GM23338 (cell line): ENCODE results near the gene TGM6. TPM values are rescaled to one million over a fixed set of nuclear protein-coding genes. Genes with fewer than 3 reads are reported as not detected.

Source experiments
- ATAC-seq: fragments of 200-7000 bp; cut with Tn5 transposase; 3 replicates; pipeline ENCODE4 v1.9.1; 2020
- DNase-seq: peaks from one replicate; pipeline ENCODE4 v3.0.0-alpha.2; 2015; ENCODE audit warnings: low spot score
- H2AFZ ChIP-seq: fragments of 200-600 bp; sonication (generic); 2 replicates; pipeline ENCODE4 v1.8.0; 2016; ENCODE audit warnings: antibody characterized with exemption, mild to moderate bottlenecking, moderate library complexity
- H3F3A ChIP-seq: fragments of 200-600 bp; sonication (generic); replicated peaks from 2 replicates; pipeline ENCODE4 v1.8.0; 2017; ENCODE audit warnings: antibody characterized with exemption, mixed run types, low read depth
- H3K27ac ChIP-seq: fragments of 200-600 bp; sonication (generic); 2 replicates; pipeline ENCODE4 v1.6.1; 2016; ENCODE audit warnings: low read depth
- H3K27me3 ChIP-seq: fragments of 200-600 bp; sonication (generic); 2 replicates; pipeline ENCODE4 v1.8.0; 2016; ENCODE audit warnings: mild to moderate bottlenecking, mixed run types, moderate library complexity; ENCODE audit not compliant: insufficient read depth
- H3K36me3 ChIP-seq: fragments of 200-600 bp; sonication (generic); 2 replicates; pipeline ENCODE4 v1.8.0; 2016; ENCODE audit warnings: mild to moderate bottlenecking; ENCODE audit not compliant: insufficient read depth
- H3K4me1 ChIP-seq: fragments of 200-600 bp; sonication (generic); 2 replicates; pipeline ENCODE4 v1.8.0; 2016; ENCODE audit warnings: mild to moderate bottlenecking, moderate library complexity; ENCODE audit not compliant: insufficient read depth
- H3K4me2 ChIP-seq: fragments of 200-600 bp; sonication (generic); 2 replicates; pipeline ENCODE4 v1.7.1; 2017; ENCODE audit warnings: mixed run types
- H3K4me3 ChIP-seq: fragments of 200-600 bp; sonication (generic); 2 replicates; pipeline ENCODE4 v1.6.1; 2016; ENCODE audit warnings: mixed run types
- H3K79me2 ChIP-seq: fragments of 200-600 bp; sonication (generic); replicated peaks from 2 replicates; pipeline ENCODE4 v1.8.0; 2017; ENCODE audit warnings: mild to moderate bottlenecking; ENCODE audit not compliant: insufficient read depth
- H3K9me2 ChIP-seq: fragments of 200-600 bp; sonication (generic); 2 replicates; pipeline ENCODE4 v1.8.0; 2017; ENCODE audit not compliant: insufficient read depth
- H4K20me1 ChIP-seq: fragments of 200-600 bp; sonication (generic); replicated peaks from 2 replicates; pipeline ENCODE4 v1.8.0; 2017; ENCODE audit warnings: mild to moderate bottlenecking; ENCODE audit not compliant: insufficient read depth
- H3K27ac Mint-ChIP-seq: 2 replicates; pipeline ENCODE4 v1.8.0; 2020; ENCODE audit warnings: inconsistent platforms, mild to moderate bottlenecking, moderate library complexity, mixed read lengths
- H3K27me3 Mint-ChIP-seq: 3 replicates; pipeline ENCODE4 v1.8.0; 2022; ENCODE audit warnings: low read depth, mild to moderate bottlenecking, moderate library complexity, mixed read lengths, inconsistent platforms; ENCODE audit not compliant: insufficient read depth, poor library complexity
- H3K36me3 Mint-ChIP-seq: 3 replicates; pipeline ENCODE4 v1.8.0; 2021; ENCODE audit warnings: low read depth, mild to moderate bottlenecking, inconsistent platforms, moderate library complexity, mixed read lengths
- H3K4me1 Mint-ChIP-seq: 3 replicates; pipeline ENCODE4 v1.8.0; 2020; ENCODE audit warnings: mild to moderate bottlenecking, inconsistent platforms, mixed read lengths
- H3K4me3 Mint-ChIP-seq: 3 replicates; pipeline ENCODE4 v1.8.0; 2021; ENCODE audit warnings: moderate library complexity, mild to moderate bottlenecking, inconsistent platforms, mixed read lengths
- H3K9me3 Mint-ChIP-seq: 3 replicates; pipeline ENCODE4 v1.8.0; 2020; ENCODE audit warnings: moderate library complexity, mild to moderate bottlenecking, inconsistent platforms, mixed read lengths
- CREB1 ChIP-seq: fragments of 250-450 bp; sonication (Bioruptor Pico); IDR thresholded peaks from 2 replicates; pipeline ENCODE4 v1.5.0; 2020; ENCODE audit warnings: low read depth, mild to moderate bottlenecking, moderate library complexity
- EZH2 ChIP-seq: fragments of 200-600 bp; sonication (generic); IDR thresholded peaks from one replicate; pipeline ENCODE4 v1.8.0; 2017; ENCODE audit warnings: antibody characterized with exemption, mild to moderate bottlenecking, low read depth; ENCODE audit not compliant: unreplicated experiment
- EZH2phosphoT487 ChIP-seq: fragments of 200-600 bp; sonication (generic); IDR thresholded peaks from one replicate; pipeline ENCODE4 v1.8.1; 2018; ENCODE audit warnings: antibody characterized with exemption; ENCODE audit not compliant: unreplicated experiment
- JUNB ChIP-seq: IDR thresholded peaks from one replicate; pipeline ENCODE4 v1.6.1; 2016; ENCODE audit warnings: antibody characterized with exemption; ENCODE audit not compliant: unreplicated experiment
- NANOG ChIP-seq: IDR thresholded peaks from 2 replicates; pipeline ENCODE4 v1.6.1; 2016; ENCODE audit warnings: antibody characterized with exemption, borderline replicate concordance
- POLR2AphosphoS5 ChIP-seq: IDR thresholded peaks from 2 replicates; pipeline ENCODE4 v1.6.1; 2016; ENCODE audit warnings: antibody characterized with exemption, low read depth
- STAT1 ChIP-seq: IDR thresholded peaks from one replicate; pipeline ENCODE4 v1.6.1; 2016; ENCODE audit warnings: antibody characterized with exemption; ENCODE audit not compliant: unreplicated experiment
- ZNF114 ChIP-seq: fragments of 250-450 bp; sonication (Bioruptor Pico); IDR thresholded peaks from 2 replicates; pipeline ENCODE4 v1.5.0; 2020; ENCODE audit warnings: mild to moderate bottlenecking, moderate library complexity
- ZNF331 ChIP-seq: fragments of 250-450 bp; sonication (Bioruptor Pico); IDR thresholded peaks from 2 replicates; pipeline ENCODE4 v1.5.0; 2020; ENCODE audit warnings: low read depth, mild to moderate bottlenecking, moderate library complexity
- polyA plus RNA-seq: library from polyadenylated mRNA; unstranded; fragments of >200 nt; fragmentation: Nextera tagmentation; extraction: Ambion mirVana; gene quantifications from 2 replicates; pipeline ENCODE4 v1.2.1, GENCODE V29; 2016
- total RNA-seq: library from RNA; depleted of rRNA; stranded (reverse); fragments of >200 nt; shearing (Covaris generic); gene quantifications from 2 replicates; pipeline ENCODE4 v1.2.3, GENCODE V29; 2014
- TF ChIP-seq, protein P1 (sequence below): IDR thresholded peaks from one replicate; pipeline ENCODE4 v1.6.1; 2018; ENCODE audit warnings: antibody characterized with exemption; ENCODE audit not compliant: unreplicated experiment
- TF ChIP-seq, protein P2 (sequence below): IDR thresholded peaks from 2 replicates; pipeline ENCODE4 v1.6.1; 2016; ENCODE audit warnings: antibody characterized with exemption
- TF ChIP-seq, protein P3 (sequence below), 2 experiments: fragments of 200-600 bp in 1 of 2; sonication (generic) in 1 of 2; conservative IDR thresholded peaks; 2 replicates each; pipeline versions ENCODE4 v1.5.1 to v1.6.1; 2016 to 2017; ENCODE audit warnings: antibody characterized with exemption in 2 of 2, low read depth in 2 of 2, mild to moderate bottlenecking in 2 of 2, moderate library complexity in 1 of 2

Gene TGM6
- total and polyA plus RNA-seq, 2 experiments from 2014 or later: not detected

DNA sequence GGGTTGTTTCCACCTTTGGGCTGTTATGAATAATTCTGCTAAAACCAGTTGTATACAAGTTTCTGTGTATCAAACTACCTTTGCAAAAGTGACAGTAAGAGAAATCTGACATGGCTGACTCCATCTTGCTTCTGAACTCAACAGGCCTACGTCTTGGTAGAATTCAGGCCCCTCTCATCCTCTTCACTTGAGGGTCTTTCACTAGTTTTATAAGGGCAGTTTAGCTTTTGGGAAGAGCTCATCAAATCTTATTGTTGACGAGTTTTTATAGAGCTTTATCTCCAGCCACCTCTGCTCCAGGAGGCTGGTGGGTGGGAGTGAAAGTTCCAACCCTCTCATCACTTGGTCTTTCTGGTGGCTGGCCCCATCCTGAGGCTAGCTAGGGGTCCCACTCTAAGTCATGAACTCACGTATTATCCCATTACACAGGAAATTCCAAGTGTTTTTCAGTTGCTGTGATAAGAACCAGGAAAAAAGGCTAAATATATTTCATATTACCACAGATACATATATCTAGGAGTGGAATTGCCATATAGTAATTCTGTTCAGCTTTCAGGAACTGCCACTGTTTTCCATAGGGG lies 78.3 kb downstream of the TGM6 start:
- no peak overlapping the region for H3K27ac Mint-ChIP-seq
- 0 out of 2 replicates have a peak, but pooled peaks cover 7% of the 10 kb centered on the region for H3K79me2 ChIP-seq
- H3K4me3 Mint-ChIP-seq: no peak overlapping the region
- peaks cover 42% of the 10 kb centered on the region for H3K36me3 ChIP-seq
- H3K4me3 ChIP-seq: no peak overlapping the region
- H3K36me3 Mint-ChIP-seq: peaks cover 55% of the 10 kb centered on the region
- TF ChIP-seq STAT1: no peak
- no peak for TF ChIP-seq POLR2AphosphoS5
- TF ChIP-seq ZNF331: no peak
- TF ChIP-seq ZNF114 (CRISPR knock-in tag): no peak
- TF ChIP-seq, protein P1, sequence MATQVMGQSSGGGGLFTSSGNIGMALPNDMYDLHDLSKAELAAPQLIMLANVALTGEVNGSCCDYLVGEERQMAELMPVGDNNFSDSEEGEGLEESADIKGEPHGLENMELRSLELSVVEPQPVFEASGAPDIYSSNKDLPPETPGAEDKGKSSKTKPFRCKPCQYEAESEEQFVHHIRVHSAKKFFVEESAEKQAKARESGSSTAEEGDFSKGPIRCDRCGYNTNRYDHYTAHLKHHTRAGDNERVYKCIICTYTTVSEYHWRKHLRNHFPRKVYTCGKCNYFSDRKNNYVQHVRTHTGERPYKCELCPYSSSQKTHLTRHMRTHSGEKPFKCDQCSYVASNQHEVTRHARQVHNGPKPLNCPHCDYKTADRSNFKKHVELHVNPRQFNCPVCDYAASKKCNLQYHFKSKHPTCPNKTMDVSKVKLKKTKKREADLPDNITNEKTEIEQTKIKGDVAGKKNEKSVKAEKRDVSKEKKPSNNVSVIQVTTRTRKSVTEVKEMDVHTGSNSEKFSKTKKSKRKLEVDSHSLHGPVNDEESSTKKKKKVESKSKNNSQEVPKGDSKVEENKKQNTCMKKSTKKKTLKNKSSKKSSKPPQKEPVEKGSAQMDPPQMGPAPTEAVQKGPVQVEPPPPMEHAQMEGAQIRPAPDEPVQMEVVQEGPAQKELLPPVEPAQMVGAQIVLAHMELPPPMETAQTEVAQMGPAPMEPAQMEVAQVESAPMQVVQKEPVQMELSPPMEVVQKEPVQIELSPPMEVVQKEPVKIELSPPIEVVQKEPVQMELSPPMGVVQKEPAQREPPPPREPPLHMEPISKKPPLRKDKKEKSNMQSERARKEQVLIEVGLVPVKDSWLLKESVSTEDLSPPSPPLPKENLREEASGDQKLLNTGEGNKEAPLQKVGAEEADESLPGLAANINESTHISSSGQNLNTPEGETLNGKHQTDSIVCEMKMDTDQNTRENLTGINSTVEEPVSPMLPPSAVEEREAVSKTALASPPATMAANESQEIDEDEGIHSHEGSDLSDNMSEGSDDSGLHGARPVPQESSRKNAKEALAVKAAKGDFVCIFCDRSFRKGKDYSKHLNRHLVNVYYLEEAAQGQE: no peak
- no peak for TF ChIP-seq EZH2phosphoT487
- TF ChIP-seq CREB1 (CRISPR knock-in tag): no peak
- no peak for TF ChIP-seq NANOG
- TF ChIP-seq JUNB: no peak
- TF ChIP-seq EZH2: no peak
- H3F3A ChIP-seq: peaks cover 27% of the 10 kb centered on the region; the same call in 1 of the 2 replicates
- H3K9me3 Mint-ChIP-seq: no peaks in the 10 kb centered on the region; the same call in 2 of the 3 replicates
- no peaks in the 10 kb centered on the region for H3K27me3 Mint-ChIP-seq
- no peak overlapping the region for H3K4me2 ChIP-seq
- no peaks in the 10 kb centered on the region for H3K4me1 ChIP-seq
- ATAC-seq (no peak), DNase-seq (no peak)
- peaks cover 14% of the 10 kb centered on the region for H4K20me1 ChIP-seq
- H3K27me3 ChIP-seq: no peaks in the 10 kb centered on the region
- H3K4me1 Mint-ChIP-seq: no peaks in the 10 kb centered on the region
- no peaks in the 10 kb centered on the region for H3K9me2 ChIP-seq
- no peak overlapping the region for H3K27ac ChIP-seq
- no peak overlapping the region for H2AFZ ChIP-seq

DNA sequence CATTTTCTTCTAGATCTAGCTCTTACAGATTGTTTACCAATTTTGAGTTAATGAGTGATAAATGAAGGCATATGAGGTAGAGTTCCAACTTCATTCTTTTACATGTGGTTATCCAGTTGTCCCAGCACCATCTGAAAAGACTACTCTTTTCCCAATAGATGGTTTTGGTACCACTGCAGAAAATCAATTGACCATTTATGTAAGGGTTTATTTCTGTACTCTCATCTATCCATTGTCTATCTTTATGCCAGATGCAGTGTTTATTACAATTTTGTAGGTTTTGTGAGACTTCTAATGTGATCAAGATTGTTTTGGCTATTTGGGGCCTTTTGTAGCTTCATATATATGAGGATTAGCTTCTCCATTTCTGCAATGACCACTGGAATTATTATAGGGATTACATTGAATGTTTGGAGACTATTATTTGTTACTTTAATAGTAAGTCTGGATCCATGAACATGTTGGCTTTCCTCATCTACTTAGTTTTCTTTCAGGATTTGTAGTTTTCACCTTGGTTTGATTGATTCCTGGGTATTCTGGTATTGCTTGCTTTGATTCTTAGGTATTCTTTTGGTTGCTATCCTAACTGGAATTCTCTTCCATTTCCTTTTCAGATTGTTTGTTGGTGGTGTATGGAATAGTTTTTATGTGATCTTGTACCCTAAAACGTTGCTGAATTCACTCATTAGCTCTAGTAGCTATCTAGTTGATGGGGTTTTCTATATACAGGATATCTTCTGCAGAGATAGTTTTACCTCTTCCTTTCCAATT lies 79.5 kb downstream of the TGM6 start:
- H3K4me1 Mint-ChIP-seq: no peaks in the 10 kb centered on the region
- H3K27me3 Mint-ChIP-seq: no peaks in the 10 kb centered on the region
- H3K9me2 ChIP-seq: no peaks in the 10 kb centered on the region
- H3K4me3 Mint-ChIP-seq: no peak overlapping the region
- H3K4me2 ChIP-seq: no peak overlapping the region
- no peak overlapping the region for H3K4me3 ChIP-seq
- H3K27me3 ChIP-seq: no peaks in the 10 kb centered on the region
- peaks cover 67% of the 10 kb centered on the region for H3K36me3 Mint-ChIP-seq
- DNase-seq: no peak
- peaks cover 24% of the 10 kb centered on the region for H4K20me1 ChIP-seq
- no peak overlapping the region for H3K27ac Mint-ChIP-seq
- H3K4me1 ChIP-seq: no peaks in the 10 kb centered on the region
- H3K27ac ChIP-seq: no peak overlapping the region
- no peak overlapping the region for H2AFZ ChIP-seq
- ATAC-seq: no peak
- H3K9me3 Mint-ChIP-seq: no peaks in the 10 kb centered on the region; the same call in 2 of the 3 replicates
- H3F3A ChIP-seq: peaks cover 29% of the 10 kb centered on the region; the same call in 1 of the 2 replicates
- H3K79me2 ChIP-seq: peaks cover 15% of the 10 kb centered on the region
- peaks cover 54% of the 10 kb centered on the region for H3K36me3 ChIP-seq
- no peak for TF ChIP-seq ZNF114 (CRISPR knock-in tag)
- no peak for TF ChIP-seq EZH2phosphoT487
- TF ChIP-seq, protein P2, sequence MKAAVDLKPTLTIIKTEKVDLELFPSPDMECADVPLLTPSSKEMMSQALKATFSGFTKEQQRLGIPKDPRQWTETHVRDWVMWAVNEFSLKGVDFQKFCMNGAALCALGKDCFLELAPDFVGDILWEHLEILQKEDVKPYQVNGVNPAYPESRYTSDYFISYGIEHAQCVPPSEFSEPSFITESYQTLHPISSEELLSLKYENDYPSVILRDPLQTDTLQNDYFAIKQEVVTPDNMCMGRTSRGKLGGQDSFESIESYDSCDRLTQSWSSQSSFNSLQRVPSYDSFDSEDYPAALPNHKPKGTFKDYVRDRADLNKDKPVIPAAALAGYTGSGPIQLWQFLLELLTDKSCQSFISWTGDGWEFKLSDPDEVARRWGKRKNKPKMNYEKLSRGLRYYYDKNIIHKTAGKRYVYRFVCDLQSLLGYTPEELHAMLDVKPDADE: no peak
- TF ChIP-seq STAT1: no peak
- TF ChIP-seq ZNF331: no peak
- no peak for TF ChIP-seq CREB1 (CRISPR knock-in tag)
- TF ChIP-seq, protein P3, sequence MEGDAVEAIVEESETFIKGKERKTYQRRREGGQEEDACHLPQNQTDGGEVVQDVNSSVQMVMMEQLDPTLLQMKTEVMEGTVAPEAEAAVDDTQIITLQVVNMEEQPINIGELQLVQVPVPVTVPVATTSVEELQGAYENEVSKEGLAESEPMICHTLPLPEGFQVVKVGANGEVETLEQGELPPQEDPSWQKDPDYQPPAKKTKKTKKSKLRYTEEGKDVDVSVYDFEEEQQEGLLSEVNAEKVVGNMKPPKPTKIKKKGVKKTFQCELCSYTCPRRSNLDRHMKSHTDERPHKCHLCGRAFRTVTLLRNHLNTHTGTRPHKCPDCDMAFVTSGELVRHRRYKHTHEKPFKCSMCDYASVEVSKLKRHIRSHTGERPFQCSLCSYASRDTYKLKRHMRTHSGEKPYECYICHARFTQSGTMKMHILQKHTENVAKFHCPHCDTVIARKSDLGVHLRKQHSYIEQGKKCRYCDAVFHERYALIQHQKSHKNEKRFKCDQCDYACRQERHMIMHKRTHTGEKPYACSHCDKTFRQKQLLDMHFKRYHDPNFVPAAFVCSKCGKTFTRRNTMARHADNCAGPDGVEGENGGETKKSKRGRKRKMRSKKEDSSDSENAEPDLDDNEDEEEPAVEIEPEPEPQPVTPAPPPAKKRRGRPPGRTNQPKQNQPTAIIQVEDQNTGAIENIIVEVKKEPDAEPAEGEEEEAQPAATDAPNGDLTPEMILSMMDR (conservative IDR thresholded peaks at IDR 0.05; ENCODE audit: low read depth in 2 of 2): no peak
- TF ChIP-seq POLR2AphosphoS5: no peak
- no peak for TF ChIP-seq NANOG
- no peak for TF ChIP-seq EZH2
- TF ChIP-seq, protein P1: no peak
